ENCODE results near the gene PTPRCAP.

Gene PTPRCAP

GRCh38 chr11:67423466-67423865 lies 14.0 kb downstream of the PTPRCAP start:
- no peak for DNase-seq

GRCh38 chr11:67422891-67423290 lies 14.6 kb downstream of the PTPRCAP start:
- no peak for DNase-seq

DNA sequence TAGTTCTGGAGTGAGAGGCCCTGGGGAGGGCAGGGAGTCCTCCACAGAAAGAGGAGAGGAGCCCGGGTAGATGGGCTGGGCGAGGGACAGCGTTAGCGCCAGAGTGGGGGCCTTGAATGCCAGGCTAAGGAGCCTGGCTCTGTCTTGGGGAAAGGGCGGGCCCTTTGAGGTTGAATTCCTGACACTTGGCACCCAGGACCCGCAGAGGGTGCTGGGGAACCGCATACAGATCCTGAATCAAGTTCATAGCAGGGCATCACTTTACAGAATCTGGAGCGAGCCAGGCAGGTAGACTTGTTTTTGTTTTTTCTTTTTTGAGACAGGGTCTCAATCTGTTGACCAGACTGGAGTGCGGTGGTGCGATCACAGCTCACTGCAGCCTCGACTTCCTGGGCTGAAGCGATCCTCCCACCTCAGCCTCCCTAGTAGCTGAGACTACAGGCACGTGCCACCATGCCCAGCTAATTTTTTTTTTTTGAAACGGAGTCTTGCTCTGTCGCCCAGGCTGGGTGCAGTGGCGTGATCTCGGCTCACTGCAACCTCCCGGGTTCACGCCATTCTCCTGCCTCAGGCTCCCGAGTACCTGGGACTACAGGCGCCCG lies 16.0 kb downstream of the PTPRCAP start:
- DNase-seq: no peak

GRCh38 chr11:67420646-67421429 lies 16.6 kb downstream of the PTPRCAP start:
- peak; percentile 92 to 99 (median 96) for DNase-seq

- DNase-seq: no peak
Measured at GRCh38 chr11:67420147-67420645, 17.3 kb downstream of the PTPRCAP start.

- DNase-seq: no peak
Measured at GRCh38 chr11:67419325-67420049, 18.0 kb downstream of the PTPRCAP start.

DNA sequence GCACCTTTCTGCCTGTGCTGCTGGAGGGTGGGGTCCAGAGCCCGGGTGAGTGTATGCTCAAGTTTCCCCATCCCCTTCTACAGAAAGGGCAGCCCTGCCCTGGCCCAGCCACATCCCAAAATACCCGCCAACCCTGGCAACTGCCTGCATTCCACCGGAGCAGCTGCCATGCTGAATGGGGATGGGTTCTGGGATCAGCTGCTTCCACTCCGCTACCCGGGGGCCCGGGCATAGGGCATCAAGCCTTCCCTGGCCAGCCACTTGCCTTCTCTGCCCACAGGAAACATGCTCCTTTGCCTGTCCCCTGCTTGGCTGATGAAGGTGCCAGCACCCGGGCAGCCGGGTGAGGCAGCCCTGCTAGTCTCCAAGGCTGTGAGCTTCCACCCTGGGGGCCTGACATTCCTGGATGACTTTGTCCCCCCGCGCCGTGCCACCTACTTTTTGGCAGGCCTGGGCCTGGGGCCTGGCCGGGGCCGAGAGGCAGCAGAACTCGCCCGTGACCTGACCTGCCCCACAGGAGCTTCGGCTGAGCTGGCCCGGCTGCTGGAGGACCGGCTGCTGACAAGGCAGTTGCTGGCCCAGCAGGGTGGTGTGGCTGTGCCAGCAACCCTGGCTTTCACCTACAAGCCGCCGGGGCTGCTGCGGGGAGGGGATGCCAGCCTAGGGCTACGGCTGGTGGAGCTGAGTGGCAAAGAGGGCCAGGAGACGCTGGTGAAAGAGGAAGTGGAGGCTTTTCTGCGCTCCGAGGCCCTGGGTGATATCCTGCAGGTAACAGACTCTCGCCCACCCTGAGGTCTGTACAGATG lies 18.8 kb downstream of the PTPRCAP start:
- DNase-seq: peak in 1 of 3 donors; percentile 39

DNA sequence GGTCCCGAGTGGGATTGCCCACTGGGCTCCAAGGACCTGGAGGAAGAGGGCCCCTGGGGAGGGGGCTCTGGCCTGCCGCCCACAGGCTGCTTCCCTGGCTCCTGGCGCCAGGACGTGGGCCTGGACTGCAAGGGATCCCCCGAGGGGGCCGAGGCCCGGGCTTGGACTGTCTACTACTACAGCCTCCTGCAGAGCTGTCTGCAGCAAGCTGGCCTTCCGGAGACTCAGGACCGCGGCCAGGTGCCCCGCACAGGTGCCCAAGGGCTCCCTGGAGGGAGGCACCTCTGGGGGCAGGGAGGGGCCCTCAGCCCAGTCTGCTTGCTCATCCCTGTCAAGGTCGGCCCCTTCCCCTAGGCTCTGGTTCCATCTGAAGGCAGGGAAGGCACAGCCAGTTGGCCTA lies 20.1 kb downstream of the PTPRCAP start:
- DNase-seq: no peak

DNA sequence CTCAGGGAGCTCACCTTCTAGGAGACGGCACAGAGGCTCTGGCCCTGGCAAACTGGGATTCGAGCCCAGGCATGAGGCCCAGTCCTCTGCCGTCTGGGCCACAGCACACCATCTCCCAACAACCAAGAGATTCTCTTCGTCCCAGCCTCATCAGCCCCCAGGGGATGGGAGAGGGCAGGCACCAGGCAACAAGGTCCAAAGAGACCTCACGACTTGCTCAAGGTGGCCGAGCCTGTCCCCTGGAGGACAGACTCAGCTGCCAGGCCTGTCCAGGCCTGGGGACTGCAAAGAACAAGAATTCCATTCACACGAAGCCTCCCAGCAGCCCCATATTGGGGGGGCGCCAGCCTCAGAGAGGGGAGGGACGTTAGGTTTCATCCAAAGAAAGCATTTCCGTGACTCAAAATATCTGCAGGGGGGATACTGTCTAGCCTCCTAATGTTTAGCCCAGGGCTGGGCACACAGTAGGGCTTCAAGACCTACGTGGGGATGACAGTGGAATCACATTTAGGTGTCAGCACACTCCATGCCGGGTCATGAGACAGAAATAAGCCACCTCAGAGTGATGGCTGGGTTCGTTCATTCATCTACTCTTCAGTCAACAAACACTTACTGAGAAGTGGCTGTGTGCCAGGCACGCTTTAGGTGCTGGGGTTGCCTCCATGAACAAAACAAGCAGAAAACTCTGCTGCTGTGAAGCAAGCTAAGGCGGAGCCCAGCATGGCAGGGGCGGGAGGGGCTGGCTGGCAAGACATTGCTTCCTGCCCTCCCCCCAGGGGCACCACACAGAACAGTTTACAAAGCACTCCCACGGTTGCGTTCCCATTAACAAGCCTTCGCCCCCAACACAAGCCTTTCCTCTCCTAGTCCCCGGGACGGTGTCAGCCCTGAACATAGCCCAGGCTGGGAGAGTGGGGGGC lies 20.8 kb downstream of the PTPRCAP start:
- DNase-seq: no peak

- DNase-seq: peak; percentile 36 to 55 (median 40)
Measured at GRCh38 chr11:67415501-67416304, 21.8 kb downstream of the PTPRCAP start, which contains the start of gene CARNS1. CARNS1 (plus strand) TSS chr11:67415678; CDS start chr11:67416200, 522 bp downstream.

- no peak for DNase-seq
Measured at GRCh38 chr11:67413266-67413849, 24.1 kb downstream of the PTPRCAP start.

- DNase-seq: no peak
Measured at GRCh38 chr11:67412495-67413179, 24.8 kb downstream of the PTPRCAP start.

- DNase-seq: no peak
Measured at GRCh38 chr11:67411785-67412152, 25.7 kb downstream of the PTPRCAP start.

DNA sequence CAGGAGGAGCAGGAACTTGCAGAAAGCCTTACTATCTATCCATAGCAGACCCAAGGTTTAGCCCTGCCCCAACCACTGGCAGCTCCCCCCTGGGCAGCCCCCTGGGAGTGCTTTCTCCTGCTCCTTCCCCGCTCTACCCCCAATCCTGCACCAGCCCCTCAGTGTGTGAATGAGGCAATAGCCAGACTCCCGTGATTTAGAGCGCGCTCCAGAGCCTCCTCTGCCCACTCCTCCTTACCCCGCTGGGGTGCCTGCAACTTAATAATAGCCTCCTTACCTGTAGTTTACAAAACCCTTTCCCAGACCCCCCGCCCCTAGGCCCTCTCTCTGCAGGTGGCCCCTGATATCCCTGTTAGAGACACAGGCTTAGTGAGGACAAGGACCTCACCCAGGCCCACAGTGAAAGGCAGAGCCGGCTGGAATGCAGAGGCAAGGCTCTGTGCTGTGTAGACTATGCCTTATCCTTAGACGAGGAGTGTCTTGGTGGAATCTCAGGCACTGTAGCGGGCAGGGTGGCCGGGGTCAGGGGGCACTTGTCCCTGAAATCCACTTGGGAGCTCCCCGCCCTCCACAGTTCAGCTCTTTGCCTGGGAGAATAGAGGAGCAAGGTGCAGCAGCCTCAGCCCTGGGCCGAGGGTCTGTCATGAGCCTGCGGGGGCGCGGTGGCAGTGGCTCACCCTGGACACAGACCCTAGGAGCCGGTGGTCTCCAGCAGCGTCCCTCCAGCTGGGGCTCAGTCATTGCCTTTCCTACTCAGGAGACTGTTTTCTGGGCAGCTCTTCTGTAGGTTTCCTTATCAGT lies 26.3 kb downstream of the PTPRCAP start:
- DNase-seq: no peak

DNA sequence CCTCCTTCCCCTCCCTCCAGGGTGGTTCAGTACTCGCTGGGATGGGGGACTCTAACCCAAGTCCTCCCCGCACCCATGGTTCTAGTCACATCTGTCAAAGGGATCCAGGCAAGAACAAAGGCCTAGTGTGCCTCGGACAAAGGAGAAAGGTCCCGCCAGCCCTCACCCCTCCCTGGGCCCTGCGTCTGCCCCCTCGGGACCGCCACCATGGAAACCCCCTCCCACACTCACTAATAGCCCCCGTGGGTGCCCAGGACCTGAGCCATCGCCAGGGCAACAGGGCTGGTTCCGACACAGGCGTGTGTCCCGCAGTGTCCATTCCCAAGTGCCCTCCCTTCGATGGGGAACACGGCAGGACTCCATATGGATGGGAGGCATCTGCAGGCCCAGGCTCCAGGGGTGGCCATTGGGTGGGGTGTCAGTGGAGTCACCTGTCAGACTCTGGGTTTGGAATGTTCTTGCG lies 27.1 kb downstream of the PTPRCAP start:
- DNase-seq: no peak

DNA sequence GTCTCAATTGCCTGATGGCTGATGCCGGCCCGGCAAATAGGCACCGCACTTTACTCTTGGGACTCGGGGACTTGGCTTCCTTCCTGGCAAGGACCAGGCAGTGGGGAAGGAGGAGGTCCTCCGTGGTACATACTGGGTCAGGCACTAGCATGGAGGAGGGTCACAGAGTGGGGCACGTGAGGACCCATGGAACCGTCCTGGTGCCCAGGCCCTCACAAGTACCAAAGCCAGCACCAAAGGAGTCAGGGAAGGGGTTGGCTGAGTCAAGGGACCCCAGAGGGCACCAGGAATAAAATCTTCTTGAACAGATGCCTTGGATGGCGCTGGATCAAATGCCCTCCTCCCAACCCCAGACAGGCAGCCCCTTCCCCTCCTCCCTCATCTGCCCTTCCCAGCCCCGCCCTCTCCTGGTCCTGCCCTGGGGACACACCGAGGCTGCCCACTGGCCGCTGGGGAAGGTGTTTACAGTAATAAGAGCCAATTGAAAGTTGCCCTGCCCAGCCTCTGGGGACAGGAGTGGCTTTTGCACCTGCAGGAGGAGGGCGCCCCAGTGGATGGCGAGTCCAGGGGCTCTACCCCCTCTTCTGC lies 27.6 kb downstream of the PTPRCAP start:
- no peak for DNase-seq

DNA sequence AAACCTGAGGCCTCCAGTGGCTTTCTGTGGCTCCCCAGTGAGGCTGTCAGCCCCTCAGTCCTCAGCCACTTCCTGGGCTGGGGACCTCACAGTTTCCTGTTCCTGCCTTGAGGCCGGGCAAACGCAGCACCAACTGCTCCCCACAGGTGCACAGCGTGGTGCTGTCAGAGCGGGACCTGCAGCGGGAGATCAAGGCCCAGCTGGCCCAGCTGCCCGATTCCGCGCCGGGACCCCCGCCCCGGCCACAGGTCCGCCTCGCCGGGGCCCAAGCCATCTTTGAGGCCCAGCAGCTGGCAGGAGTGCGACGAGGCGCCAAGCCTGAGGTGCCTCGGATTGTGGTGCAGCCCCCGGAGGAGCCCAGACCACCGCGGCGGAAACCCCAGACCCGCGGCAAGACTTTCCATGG lies 28.2 kb downstream of the PTPRCAP start:
- no peak for DNase-seq

All from suppressor macrophage treated with lipopolysaccharide for 1 hour (primary cell).